Astrocyte of the spinal cord (primary cell): ENCODE data around the gene MISP3.
"Not testable (repeated sequence)": the region's sequence is repeated elsewhere in the genome, so short reads cannot be mapped to it uniquely, and the experiment has no call there.

ENCODE experiments used
- DNase-seq: peaks from one replicate; pipeline ENCODE4 v3.0.0; 2011; ENCODE audit warnings: low read depth, low spot score
- H3K4me3 ChIP-seq: 2 replicates; pipeline ENCODE4 v1.5.1; 2011; ENCODE audit warnings: low read depth, mild to moderate bottlenecking, low read length, moderate library complexity
- CTCF ChIP-seq: IDR thresholded peaks from 2 replicates; pipeline ENCODE4 v1.5.1; 2012; ENCODE audit warnings: low read depth, mild to moderate bottlenecking, low read length, inconsistent platforms
- in situ Hi-C: cut with HindIII; loops from 2 replicates; pipeline ENCODE4 v1.10.0; 2017; ENCODE audit warnings: low sequenced_read_pairs

MISP3 gene

GRCh38 chr19:14048443-14049153, 24.0 kb upstream of the MISP3 start:
- DNase-seq: no peak
- TF ChIP-seq CTCF: peak; percentile 95
- in situ Hi-C loops: no loop called here
- no peak overlapping the region for H3K4me3 ChIP-seq

GRCh38 chr19:14050512-14050911, 22.1 kb upstream of the MISP3 start:
- DNase-seq: no peak
- no peak overlapping the region for H3K4me3 ChIP-seq
- in situ Hi-C loops: no loop called here
- no peak for TF ChIP-seq CTCF

- H3K4me3 ChIP-seq, DNase-seq, in situ Hi-C loops: not testable (repeated sequence)
Observed at GRCh38 chr19:14050961-14051360, 21.6 kb upstream of the MISP3 start.

- no peak for DNase-seq
- TF ChIP-seq CTCF: no peak
- H3K4me3 ChIP-seq: no peak overlapping the region
- in situ Hi-C loops: no loop called here
Observed at GRCh38 chr19:14051980-14052379, 20.6 kb upstream of the MISP3 start.

- no peak overlapping the region for H3K4me3 ChIP-seq
- in situ Hi-C loops: no loop called here
- no peak for TF ChIP-seq CTCF
- no peak for DNase-seq
Observed at GRCh38 chr19:14052470-14052869, 20.1 kb upstream of the MISP3 start.

GRCh38 chr19:14053032-14053431, 19.6 kb upstream of the MISP3 start:
- H3K4me3 ChIP-seq: no peak overlapping the region
- no peak for DNase-seq
- in situ Hi-C loops: no loop called here
- no peak for TF ChIP-seq CTCF

- TF ChIP-seq CTCF: no peak
- H3K4me3 ChIP-seq: no peak overlapping the region
- DNase-seq: no peak
- in situ Hi-C loops: no loop called here
Observed at GRCh38 chr19:14053500-14053899, 19.1 kb upstream of the MISP3 start.
